ENCODE measurements around the gene TXK.

DNA sequence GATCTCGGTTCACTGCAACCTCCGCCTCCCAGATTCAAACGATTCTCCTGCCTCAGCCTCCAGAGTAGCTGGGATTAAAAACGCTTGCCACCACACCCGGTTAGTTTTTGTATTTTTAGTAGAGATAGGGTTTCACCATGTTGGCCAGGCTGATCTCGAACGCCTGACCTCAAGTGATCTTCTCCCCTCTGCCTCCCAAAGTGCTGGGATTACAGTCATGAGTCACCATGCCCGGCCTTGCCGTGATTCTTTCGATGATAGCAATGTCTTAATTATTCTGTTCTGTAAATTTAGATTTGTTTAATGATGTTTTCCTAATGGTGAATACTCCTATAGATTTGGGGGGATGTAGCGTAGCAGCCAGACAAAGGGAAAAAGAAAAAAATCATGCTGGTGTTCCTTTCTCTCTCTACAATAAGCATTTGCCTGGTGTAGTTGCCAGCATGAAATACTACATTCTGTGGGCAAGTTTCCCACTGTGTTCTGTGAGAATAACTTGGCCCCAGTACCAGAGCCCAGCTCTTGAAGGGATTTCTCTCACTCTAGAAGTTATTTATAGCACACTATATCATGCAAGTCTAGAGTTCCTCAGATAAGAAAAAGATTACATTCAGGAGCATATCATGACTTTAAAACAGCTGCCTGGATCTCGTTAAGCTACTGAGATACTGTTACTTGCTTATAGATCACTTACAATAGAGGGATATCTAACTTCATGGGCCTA, 102.1 kb downstream of the TXK start:
- TF ChIP-seq, protein P1, sequence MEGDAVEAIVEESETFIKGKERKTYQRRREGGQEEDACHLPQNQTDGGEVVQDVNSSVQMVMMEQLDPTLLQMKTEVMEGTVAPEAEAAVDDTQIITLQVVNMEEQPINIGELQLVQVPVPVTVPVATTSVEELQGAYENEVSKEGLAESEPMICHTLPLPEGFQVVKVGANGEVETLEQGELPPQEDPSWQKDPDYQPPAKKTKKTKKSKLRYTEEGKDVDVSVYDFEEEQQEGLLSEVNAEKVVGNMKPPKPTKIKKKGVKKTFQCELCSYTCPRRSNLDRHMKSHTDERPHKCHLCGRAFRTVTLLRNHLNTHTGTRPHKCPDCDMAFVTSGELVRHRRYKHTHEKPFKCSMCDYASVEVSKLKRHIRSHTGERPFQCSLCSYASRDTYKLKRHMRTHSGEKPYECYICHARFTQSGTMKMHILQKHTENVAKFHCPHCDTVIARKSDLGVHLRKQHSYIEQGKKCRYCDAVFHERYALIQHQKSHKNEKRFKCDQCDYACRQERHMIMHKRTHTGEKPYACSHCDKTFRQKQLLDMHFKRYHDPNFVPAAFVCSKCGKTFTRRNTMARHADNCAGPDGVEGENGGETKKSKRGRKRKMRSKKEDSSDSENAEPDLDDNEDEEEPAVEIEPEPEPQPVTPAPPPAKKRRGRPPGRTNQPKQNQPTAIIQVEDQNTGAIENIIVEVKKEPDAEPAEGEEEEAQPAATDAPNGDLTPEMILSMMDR (IDR thresholded peaks at IDR 0.05): no peak
- TF ChIP-seq POLR2A (IDR thresholded peaks at IDR 0.05): no peak

Data from lower leg skin (tissue), 3 donors.